AG09319 (cell line): ENCODE data around the gene NT5C1A.

ENCODE experiments used
- DNase-seq: peaks from one replicate; pipeline ENCODE4 v3.0.0-alpha.2; 2010; ENCODE audit warnings: low read depth; ENCODE audit errors: extremely low read depth
- TF ChIP-seq, protein P1 (sequence below): IDR thresholded peaks from 2 replicates; pipeline ENCODE4 v1.5.1; 2011; ENCODE audit warnings: low read depth, mild to moderate bottlenecking, inconsistent platforms, low read length, moderate library complexity

The NT5C1A gene

GRCh38 chr1:39696448-39696847 is 24.5 kb upstream of the NT5C1A start:
- TF ChIP-seq, protein P1, sequence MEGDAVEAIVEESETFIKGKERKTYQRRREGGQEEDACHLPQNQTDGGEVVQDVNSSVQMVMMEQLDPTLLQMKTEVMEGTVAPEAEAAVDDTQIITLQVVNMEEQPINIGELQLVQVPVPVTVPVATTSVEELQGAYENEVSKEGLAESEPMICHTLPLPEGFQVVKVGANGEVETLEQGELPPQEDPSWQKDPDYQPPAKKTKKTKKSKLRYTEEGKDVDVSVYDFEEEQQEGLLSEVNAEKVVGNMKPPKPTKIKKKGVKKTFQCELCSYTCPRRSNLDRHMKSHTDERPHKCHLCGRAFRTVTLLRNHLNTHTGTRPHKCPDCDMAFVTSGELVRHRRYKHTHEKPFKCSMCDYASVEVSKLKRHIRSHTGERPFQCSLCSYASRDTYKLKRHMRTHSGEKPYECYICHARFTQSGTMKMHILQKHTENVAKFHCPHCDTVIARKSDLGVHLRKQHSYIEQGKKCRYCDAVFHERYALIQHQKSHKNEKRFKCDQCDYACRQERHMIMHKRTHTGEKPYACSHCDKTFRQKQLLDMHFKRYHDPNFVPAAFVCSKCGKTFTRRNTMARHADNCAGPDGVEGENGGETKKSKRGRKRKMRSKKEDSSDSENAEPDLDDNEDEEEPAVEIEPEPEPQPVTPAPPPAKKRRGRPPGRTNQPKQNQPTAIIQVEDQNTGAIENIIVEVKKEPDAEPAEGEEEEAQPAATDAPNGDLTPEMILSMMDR: no peak
- DNase-seq: no peak

- DNase-seq: no peak
- TF ChIP-seq, protein P1: no peak
These were observed 23.1 kb upstream of the NT5C1A start for GRCh38 chr1:39695016-39695415.

GRCh38 chr1:39694026-39694425 is 22.1 kb upstream of the NT5C1A start:
- no peak for DNase-seq
- TF ChIP-seq, protein P1: no peak

- TF ChIP-seq, protein P1: no peak
- DNase-seq: no peak
These were observed 20.5 kb upstream of the NT5C1A start for GRCh38 chr1:39692152-39693074.

DNA sequence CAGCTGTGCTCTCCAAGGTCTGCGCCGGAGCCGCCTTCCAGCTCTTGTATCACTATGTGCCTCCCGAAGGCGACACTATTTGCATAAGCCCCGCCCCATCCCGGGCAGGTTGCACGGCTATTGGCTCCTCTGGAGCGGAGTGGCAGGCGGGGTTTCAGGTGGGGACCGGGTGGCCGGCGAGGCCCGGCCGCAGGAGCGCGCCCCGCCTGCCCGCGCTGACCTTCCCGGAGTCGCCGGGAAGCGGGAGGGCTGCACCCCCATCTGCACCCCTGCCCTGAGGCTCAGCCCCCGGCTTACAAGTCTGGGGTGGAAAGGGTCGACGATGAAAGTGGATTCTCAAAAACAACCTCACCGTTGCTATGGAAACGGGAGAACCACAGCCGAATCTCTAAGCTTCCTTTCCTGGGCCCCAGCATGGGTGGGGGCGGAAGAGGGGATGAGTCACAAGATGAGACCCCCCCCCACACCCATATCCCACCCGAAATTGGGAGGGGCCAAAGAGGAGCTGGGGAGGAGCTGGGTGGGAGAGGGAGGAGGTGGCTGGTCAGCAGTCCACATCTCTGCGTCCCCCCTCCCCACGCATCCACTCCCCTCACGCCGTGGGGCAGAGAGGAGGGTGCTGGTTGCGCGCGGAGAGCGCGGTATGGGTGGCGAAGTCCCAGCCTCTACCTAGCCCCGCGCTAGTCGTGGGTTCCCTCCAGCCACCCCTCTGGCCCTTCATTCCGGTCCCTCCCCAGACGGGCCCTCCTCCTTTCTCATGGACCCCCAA is 19.7 kb upstream of the NT5C1A start, which contains the start of gene HPCAL4:
TSS of gene HPCAL4 (minus strand) at position 51 of the 769 bp plus-strand sequence. CDS start 6,830 bp downstream, outside the sequence.
- TF ChIP-seq, protein P1: no peak
- peak; percentile 10 for DNase-seq

DNA sequence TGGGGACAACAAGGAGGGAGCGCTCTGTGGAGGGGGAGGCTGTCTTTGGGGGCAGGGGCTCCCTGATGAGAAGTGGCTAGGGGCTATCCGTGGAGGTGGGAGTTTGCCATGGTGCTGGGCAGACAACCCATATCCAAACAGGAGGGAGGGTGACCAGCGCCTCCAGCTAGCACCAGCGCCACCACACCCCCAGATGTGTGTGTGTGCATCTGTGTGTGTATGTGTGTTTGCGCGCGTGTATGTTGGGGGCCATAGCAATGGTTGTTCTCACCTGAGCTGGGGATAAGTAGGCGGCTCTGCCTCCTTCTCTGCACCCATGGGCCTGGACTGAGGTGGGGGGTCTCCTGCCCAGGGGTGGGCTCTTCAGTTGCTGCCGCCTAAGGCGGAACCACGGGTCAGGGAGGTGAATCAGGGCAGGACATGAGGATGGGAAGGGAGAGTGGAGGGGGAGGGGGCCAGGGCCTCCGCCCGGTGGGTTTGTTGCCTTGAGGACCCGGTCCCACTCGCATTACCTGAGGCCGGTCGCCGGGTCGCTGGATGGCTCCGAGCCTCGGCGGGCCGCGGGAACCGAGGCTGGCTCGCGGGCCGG is 19.0 kb upstream of the NT5C1A start:
- no peak for DNase-seq

More for the DNA sequence above, 19.0 kb upstream of the NT5C1A start:
- TF ChIP-seq, protein P1: no peak
